HG03139 (cell line): ENCODE results near the gene PEX16.

ENCODE experiments used
- ATAC-seq: cut with Tn5 transposase; IDR thresholded peaks from one replicate; pipeline ENCODE4 v1.9.1; 2021; ENCODE audit not compliant: unreplicated experiment

PEX16 gene

DNA sequence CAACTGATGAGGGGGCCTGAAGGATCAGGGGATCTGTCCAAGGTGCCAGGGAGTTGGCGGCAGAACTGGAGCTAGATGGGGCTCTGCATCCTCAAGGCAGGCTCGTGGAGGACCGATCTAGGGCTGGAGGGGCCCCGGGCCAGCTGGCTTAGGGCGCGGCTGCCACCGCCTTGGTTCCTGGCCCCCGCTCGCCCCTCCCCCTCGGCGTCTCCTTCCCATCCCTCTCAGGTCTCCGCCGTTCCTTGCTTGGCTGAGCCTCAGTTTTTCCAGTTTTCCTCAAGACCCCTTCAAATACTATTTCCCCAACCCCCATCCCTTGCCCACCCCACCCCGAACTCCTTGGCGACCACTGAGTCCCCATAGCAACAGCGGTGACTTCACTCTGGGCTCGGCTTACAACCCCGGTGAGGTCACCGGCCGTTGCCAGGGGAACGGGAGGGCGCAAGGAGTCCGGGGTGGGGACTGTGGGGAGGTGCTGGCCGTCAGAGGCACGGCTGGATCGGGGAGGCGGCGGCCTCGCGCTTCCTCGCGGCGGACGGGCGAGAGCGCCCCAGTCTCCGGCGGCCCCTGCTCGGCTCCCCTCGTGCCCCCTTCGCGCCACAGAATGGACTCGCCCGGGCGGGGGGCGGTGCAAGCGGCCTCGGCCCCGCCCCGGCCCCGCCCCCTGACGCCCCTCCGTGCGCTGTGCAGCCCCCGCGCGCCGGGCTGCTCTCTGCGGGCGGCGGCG, 18.1 kb downstream of the PEX16 start:
- ATAC-seq, result peak; percentile 49

GRCh38 chr11:45899086-45899447, 18.6 kb downstream of the PEX16 start:
- ATAC-seq, result no peak

GRCh38 chr11:45897556-45897955, 20.1 kb downstream of the PEX16 start:
- no peak for ATAC-seq

GRCh38 chr11:45896422-45896984, 21.2 kb downstream of the PEX16 start:
- no peak for ATAC-seq

GRCh38 chr11:45895553-45896259, 22.0 kb downstream of the PEX16 start:
- ATAC-seq, result no peak

GRCh38 chr11:45894555-45895247, 23.0 kb downstream of the PEX16 start:
- ATAC-seq, result no peak

DNA sequence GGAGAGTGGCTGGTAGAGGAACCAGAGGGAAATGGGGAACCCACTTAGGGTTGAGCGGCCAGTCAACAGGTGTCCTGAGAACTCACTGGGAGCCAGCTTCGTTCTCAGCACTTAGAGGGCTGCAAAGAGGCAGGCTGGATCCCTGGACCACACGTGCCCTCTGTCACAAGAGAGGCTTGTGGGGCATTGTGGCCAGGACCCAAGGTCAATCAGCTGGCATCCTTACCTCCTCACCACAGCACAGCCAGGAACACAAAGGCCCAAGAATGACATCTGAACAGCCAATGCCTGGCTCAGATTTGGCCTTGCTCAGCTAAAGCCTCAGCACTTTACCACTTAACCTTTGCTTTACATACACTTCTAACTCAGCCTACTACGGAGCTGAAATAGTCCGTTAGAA, 24.8 kb downstream of the PEX16 start:
- ATAC-seq, result no peak

GRCh38 chr11:45890886-45891550, 26.7 kb downstream of the PEX16 start:
- ATAC-seq, result no peak

GRCh38 chr11:45889966-45890365, 27.7 kb downstream of the PEX16 start:
- ATAC-seq, result no peak

- ATAC-seq, result no peak
Measured at GRCh38 chr11:45889555-45889954, 28.1 kb downstream of the PEX16 start.

GRCh38 chr11:45887587-45887986, 30.1 kb downstream of the PEX16 start:
- ATAC-seq, result no peak

DNA sequence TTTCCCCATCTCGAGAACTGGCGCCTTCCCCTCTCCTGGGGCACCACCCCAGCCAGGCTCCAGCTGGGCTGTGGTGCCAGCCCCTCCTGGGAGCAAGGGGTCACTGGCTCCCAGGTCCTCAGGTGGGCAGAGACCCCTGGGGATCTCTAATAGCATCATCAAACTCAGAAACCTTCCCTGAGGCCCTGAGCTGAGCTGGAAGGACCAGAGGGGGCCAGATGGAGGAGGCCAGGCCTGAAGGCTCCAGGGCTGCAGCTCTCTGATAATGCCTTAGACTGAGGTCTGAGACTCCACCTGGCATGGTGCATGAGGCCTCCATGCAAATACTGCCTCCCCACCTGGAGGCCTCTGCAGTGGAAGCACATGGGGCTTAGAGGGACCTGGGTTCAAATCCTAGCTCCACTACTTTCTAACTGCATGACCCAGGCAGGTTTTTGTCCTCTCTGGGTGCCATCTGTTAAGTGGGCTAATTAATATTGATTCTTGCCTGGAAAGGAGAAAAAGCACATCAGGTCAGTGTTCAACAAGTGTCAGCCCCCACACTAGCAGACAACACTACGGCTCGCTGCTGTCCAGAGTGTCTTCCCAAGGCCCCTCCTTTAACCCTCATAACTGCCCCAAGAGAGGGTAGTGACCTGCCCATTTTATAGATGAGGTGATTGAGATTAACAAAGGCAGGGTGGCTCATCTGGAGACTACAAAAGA, 30.7 kb downstream of the PEX16 start:
- ATAC-seq, result no peak

- ATAC-seq, result no peak
Measured at GRCh38 chr11:45885921-45886721, 31.6 kb downstream of the PEX16 start.

GRCh38 chr11:45885274-45885920, 32.3 kb downstream of the PEX16 start, which contains the start of gene MAPK8IP1:
Gene MAPK8IP1 (plus strand): TSS chr11:45885651. CDS start chr11:45885821, 170 bp downstream.
- peak; percentile 47 for ATAC-seq

DNA sequence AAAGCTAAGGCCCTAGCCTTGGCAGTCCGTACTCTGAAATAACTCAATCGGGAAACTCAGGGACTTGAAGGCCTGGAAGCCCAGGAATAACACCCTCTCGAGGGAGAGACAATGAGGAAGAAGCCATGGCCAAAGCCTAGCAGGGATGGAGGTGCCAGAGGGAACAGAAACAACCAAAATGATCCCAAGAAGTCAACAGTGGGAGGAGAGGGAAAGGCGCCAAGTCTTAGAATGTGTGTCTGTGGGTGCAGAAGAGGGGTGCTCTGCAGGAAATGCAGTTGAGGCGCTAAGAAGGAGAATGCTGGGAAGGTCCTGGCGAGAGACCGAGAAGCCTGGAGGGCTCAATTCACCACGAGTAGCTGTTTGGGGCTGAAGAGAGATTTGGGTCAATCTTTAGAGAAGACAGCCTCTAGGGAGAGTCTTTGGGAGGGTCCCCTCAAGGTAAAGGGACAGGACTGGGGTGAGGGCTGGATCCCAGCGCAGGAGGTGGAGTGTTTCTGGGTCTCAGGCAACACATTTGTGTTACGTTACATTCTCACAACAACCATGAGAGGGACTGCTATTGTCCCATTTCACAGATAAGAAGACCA, 33.0 kb downstream of the PEX16 start:
- ATAC-seq, result no peak

GRCh38 chr11:45881708-45882368, 35.8 kb downstream of the PEX16 start:
- no peak for ATAC-seq

DNA sequence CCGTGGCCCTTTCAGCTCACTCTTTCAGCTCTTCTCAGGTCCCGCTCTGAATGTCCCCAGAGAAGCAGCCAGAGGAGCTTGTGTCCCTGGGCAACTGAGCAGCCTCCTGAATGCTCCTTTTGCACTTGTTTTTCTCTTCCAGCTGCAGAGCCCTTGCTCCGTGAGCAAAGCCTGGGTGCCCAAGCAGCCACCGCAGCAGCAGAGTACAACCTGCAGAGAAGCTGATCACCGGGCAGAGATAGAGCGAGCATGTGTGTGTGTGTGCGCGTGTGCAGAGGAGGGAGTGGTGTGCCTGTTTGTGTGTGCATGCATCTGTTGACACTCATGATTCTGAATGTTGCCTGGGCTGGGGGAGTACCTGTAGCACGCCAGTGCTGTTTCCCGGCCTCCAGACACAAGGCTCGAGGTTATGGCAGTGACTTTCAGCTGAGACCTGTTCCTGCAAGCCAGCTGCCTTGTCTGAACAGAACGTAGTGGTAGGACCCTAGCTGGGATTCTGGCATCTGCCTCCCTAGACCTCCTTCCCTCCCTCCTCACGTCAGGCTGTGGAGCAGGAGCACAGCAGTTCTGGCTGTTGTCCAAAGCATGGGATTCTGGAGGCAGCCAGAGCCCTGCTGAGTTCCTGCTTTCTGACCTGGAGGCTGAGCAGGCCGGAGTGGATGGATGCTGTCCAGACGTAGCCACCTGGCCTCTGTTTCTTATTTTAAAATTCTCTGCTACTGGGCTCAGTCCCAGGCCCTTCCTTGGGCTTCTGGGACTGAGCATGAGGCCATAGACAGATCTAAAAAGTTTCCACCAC, 36.7 kb downstream of the PEX16 start:
- no peak for ATAC-seq
